Endodermal cell (in vitro differentiated cells): ENCODE measurements around the gene ADIPOR1. TPM values are rescaled to one million over a fixed set of nuclear protein-coding genes. Genes with fewer than 3 reads are reported as not detected.

Source experiments
- DNase-seq: peaks from one replicate; pipeline ENCODE4 v3.0.0-alpha.2; 2017
- H3K27ac ChIP-seq: 2 replicates; pipeline ENCODE4 v1.5.1; 2013; ENCODE audit warnings: mild to moderate bottlenecking, low read depth, low read length, moderate library complexity
- H3K27me3 ChIP-seq: 2 replicates; pipeline ENCODE4 v1.6.1; 2013; ENCODE audit warnings: mild to moderate bottlenecking, low read length, moderate library complexity; ENCODE audit not compliant: insufficient read depth, control insufficient read depth, poor library complexity, severe bottlenecking
- H3K36me3 ChIP-seq: 2 replicates; pipeline ENCODE4 v1.7.0; 2013; ENCODE audit warnings: mild to moderate bottlenecking, low read length, moderate library complexity; ENCODE audit not compliant: control insufficient read depth, insufficient read depth
- H3K4me1 ChIP-seq: one replicate; pipeline ENCODE4 v1.7.0; 2013; ENCODE audit warnings: low read length; ENCODE audit not compliant: control insufficient read depth, insufficient read depth
- H3K4me3 ChIP-seq: 2 replicates; pipeline ENCODE4 v1.5.1; 2013; ENCODE audit warnings: mild to moderate bottlenecking, low read length, moderate library complexity
- H3K9ac ChIP-seq: 2 replicates; pipeline ENCODE4 v1.6.1; 2013; ENCODE audit warnings: mild to moderate bottlenecking, low read length, moderate library complexity; ENCODE audit not compliant: poor library complexity, severe bottlenecking; ENCODE audit errors: extremely low read depth
- H3K9me3 ChIP-seq: 2 replicates; pipeline ENCODE4 v1.6.1; 2013; ENCODE audit warnings: mild to moderate bottlenecking, low read length, moderate library complexity; ENCODE audit not compliant: control insufficient read depth
- H3K27ac Mint-ChIP-seq: 2 replicates; pipeline ENCODE4 v1.8.0; 2020; ENCODE audit warnings: mixed read lengths
- H3K27me3 Mint-ChIP-seq: 2 replicates; pipeline ENCODE4 v1.8.0; 2021; ENCODE audit warnings: mild to moderate bottlenecking, mixed read lengths; ENCODE audit not compliant: insufficient read depth
- H3K36me3 Mint-ChIP-seq: 2 replicates; pipeline ENCODE4 v1.8.0; 2020; ENCODE audit warnings: low read depth, mixed read lengths
- H3K4me1 Mint-ChIP-seq: 2 replicates; pipeline ENCODE4 v1.8.0; 2020; ENCODE audit warnings: mixed read lengths
- H3K4me3 Mint-ChIP-seq: 2 replicates; pipeline ENCODE4 v1.8.0; 2020; ENCODE audit warnings: mild to moderate bottlenecking, moderate library complexity, mixed read lengths
- H3K9me3 Mint-ChIP-seq: 2 replicates; pipeline ENCODE4 v1.8.0; 2020; ENCODE audit warnings: mild to moderate bottlenecking, mixed read lengths
- CTCF ChIP-seq: fragments of 200-600 bp; sonication (generic); conservative IDR thresholded peaks from 2 replicates; pipeline ENCODE4 v1.5.0; 2021; ENCODE audit warnings: antibody characterized with exemption, mild to moderate bottlenecking
- WGBS, 2 experiments: methylation state at CpG; one replicate each; pipeline versions ENCODE4 v1.1.5 to v1.1.7; 2013; ENCODE audit warnings: missing lambda C conversion rate in 2 of 2, mixed read lengths in 1 of 2; ENCODE audit not compliant: insufficient coverage in 1 of 2, insufficient read length in 1 of 2; 5-methylcytosine and 5-hydroxymethylcytosine counted together
- total RNA-seq, 2 donors: library from RNA; stranded (reverse); fragmentation: NEBNext Ultra II Directional in 1 of 2; extraction: Animal tissue kit (Norgen Biotek cat#: 25700) in 1 of 2; gene quantifications; 2 replicates in 1 of 2; 3 replicates in 1 of 2; pipeline ENCODE4 v1.2.1, GENCODE V29; 2021

ADIPOR1 gene
- total RNA-seq, 2 donors from 2014 or later = 68.1 to 79.7 TPM

- Mint-ChIP-seq H3K4me3 (no peak overlapping the region), H3K9me3 (no peaks in the 10 kb centered on the region), H3K4me1 (peaks cover 12% of the 10 kb centered on the region), H3K27ac (no peak overlapping the region), H3K27me3 (no peaks in the 10 kb centered on the region), H3K36me3 (peaks cover 32% of the 10 kb centered on the region)
- no peaks in the 10 kb centered on the region for H3K27me3 ChIP-seq
- H3K9ac ChIP-seq = no peak overlapping the region
- H3K4me1 ChIP-seq = no peaks in the 10 kb centered on the region
- 96 to 97% methylated on average over 3 to 4 of the region's 4 CpGs for whole genome bisulfite sequencing, 2 experiments
- H3K36me3 ChIP-seq = peaks cover 50% of the 10 kb centered on the region
- H3K4me3 ChIP-seq = no peak overlapping the region
- no peak for DNase-seq
- H3K27ac ChIP-seq = no peak overlapping the region
- no peaks in the 10 kb centered on the region for H3K9me3 ChIP-seq
- TF ChIP-seq CTCF = no peak
Observed at GRCh38 chr1:202952818-202953217, 5.3 kb downstream of the ADIPOR1 start.

GRCh38 chr1:202952099-202952498 lies 6.0 kb downstream of the ADIPOR1 start:
- no peak for TF ChIP-seq CTCF
- Mint-ChIP-seq H3K4me3 (no peak overlapping the region), H3K27ac (peak overlapping the region; percentile 31), H3K4me1 (peaks cover 7% of the 10 kb centered on the region), H3K36me3 (peaks cover 34% of the 10 kb centered on the region), H3K9me3 (no peaks in the 10 kb centered on the region), H3K27me3 (no peaks in the 10 kb centered on the region)
- no peaks in the 10 kb centered on the region for H3K4me1 ChIP-seq
- no peak overlapping the region for H3K9ac ChIP-seq
- DNase-seq = no peak
- whole genome bisulfite sequencing, 2 experiments = 95 to 100% methylated on average over 1 of the region's 1 CpG
- H3K4me3 ChIP-seq = no peak overlapping the region
- no peaks in the 10 kb centered on the region for H3K9me3 ChIP-seq
- H3K36me3 ChIP-seq = peaks cover 50% of the 10 kb centered on the region
- no peak overlapping the region for H3K27ac ChIP-seq
- H3K27me3 ChIP-seq = no peaks in the 10 kb centered on the region

GRCh38 chr1:202951437-202951836 lies 6.7 kb downstream of the ADIPOR1 start:
- Mint-ChIP-seq H3K4me1 (peaks cover 4% of the 10 kb centered on the region), H3K27ac (peak overlapping the region; percentile 31)
- 97 to 100% methylated on average over 1 to 2 of the region's 2 CpGs for WGBS, 2 experiments

More at GRCh38 chr1:202951437-202951836, 6.7 kb downstream of the ADIPOR1 start:
- Mint-ChIP-seq H3K9me3 (no peaks in the 10 kb centered on the region), H3K27me3 (no peaks in the 10 kb centered on the region), H3K4me3 (no peak overlapping the region), H3K36me3 (peaks cover 37% of the 10 kb centered on the region)
- no peaks in the 10 kb centered on the region for H3K9me3 ChIP-seq
- H3K4me1 ChIP-seq = no peaks in the 10 kb centered on the region
- H3K27ac ChIP-seq = no peak overlapping the region
- DNase-seq = no peak
- peaks cover 53% of the 10 kb centered on the region for H3K36me3 ChIP-seq
- no peak overlapping the region for H3K4me3 ChIP-seq
- TF ChIP-seq CTCF = no peak
- H3K27me3 ChIP-seq = no peaks in the 10 kb centered on the region
- H3K9ac ChIP-seq = no peak overlapping the region
